CD14-positive monocyte (primary cell): Measurements from ENCODE around the gene CPED1. TPM values are rescaled to one million over a fixed set of nuclear protein-coding genes. Genes with fewer than 3 reads are reported as not detected.
"Not testable (repeated sequence)": the region's sequence is repeated elsewhere in the genome, so short reads cannot be mapped to it uniquely, and the experiment has no call there.

Source experiments
- DNase-seq, 3 donors: peaks; one replicate each; pipeline ENCODE4 v3.0.0-alpha.2; 2011 to 2022
- H2AFZ ChIP-seq: 2 replicates; pipeline ENCODE4 v1.6.0; 2012; ENCODE audit warnings: mild to moderate bottlenecking, low read depth, low read length, inconsistent platforms; ENCODE audit not compliant: insufficient read depth, poor library complexity, severe bottlenecking
- H3K27ac ChIP-seq, 2 donors: 1 replicate in 1 of 2; 2 replicates in 1 of 2; pipeline ENCODE4 v1.5.1; 2012 to 2013; ENCODE audit warnings: low read length in 2 of 2, control low read depth in 1 of 2, inconsistent platforms in 1 of 2, low read depth in 1 of 2, mild to moderate bottlenecking in 1 of 2
- H3K27me3 ChIP-seq, 2 donors: one replicate each; pipeline versions ENCODE4 v1.6.0 to v1.6.1; 2011 to 2013; ENCODE audit warnings: low read length in 2 of 2; ENCODE audit not compliant: control insufficient read depth in 2 of 2, insufficient read depth in 2 of 2
- H3K36me3 ChIP-seq, 2 donors: replicated peaks in 1 of 2; 1 replicate in 1 of 2; 2 replicates in 1 of 2; pipeline versions ENCODE4 v1.5.1 to v1.6.1; 2012 to 2013; ENCODE audit warnings: low read length in 2 of 2, control low read depth in 1 of 2, inconsistent platforms in 1 of 2, mild to moderate bottlenecking in 1 of 2; ENCODE audit not compliant: insufficient read depth in 2 of 2, control insufficient read depth in 1 of 2
- H3K4me1 ChIP-seq, 2 donors: 1 replicate in 1 of 2; 2 replicates in 1 of 2; pipeline versions ENCODE4 v1.5.1 to v1.6.1; 2012 to 2013; ENCODE audit warnings: low read length in 2 of 2, control low read depth in 1 of 2, inconsistent platforms in 1 of 2, mild to moderate bottlenecking in 1 of 2, moderate library complexity in 1 of 2; ENCODE audit not compliant: insufficient read depth in 2 of 2, control insufficient read depth in 1 of 2
- H3K4me2 ChIP-seq: replicated peaks from 2 replicates; pipeline ENCODE3; 2012; ENCODE audit warnings: low read length, moderate library complexity, mild to moderate bottlenecking; ENCODE audit not compliant: poor library complexity, severe bottlenecking; ENCODE audit errors: extremely low read depth
- H3K4me3 ChIP-seq, 3 experiments: fragments of 200-600 bp in 1 of 3; sonication (generic) in 1 of 3; replicated peaks in 1 of 3; 1 replicate in 2 of 3; 2 replicates in 1 of 3; pipeline ENCODE4 v1.5.1; 2011 to 2013; ENCODE audit warnings: low read length in 3 of 3, mild to moderate bottlenecking in 3 of 3, control low read depth in 2 of 3, low read depth in 2 of 3, inconsistent platforms in 1 of 3, moderate library complexity in 1 of 3
- H3K79me2 ChIP-seq: 2 replicates; pipeline ENCODE4 v1.6.0; 2012; ENCODE audit warnings: mild to moderate bottlenecking, control low read depth, inconsistent platforms, low read length, moderate library complexity; ENCODE audit not compliant: insufficient read depth
- H3K9ac ChIP-seq: 2 replicates; pipeline ENCODE4 v1.6.0; 2017; ENCODE audit warnings: low read length, mild to moderate bottlenecking; ENCODE audit not compliant: insufficient read depth, poor library complexity, severe bottlenecking
- H3K9me3 ChIP-seq, 2 donors: replicated peaks in 1 of 2; 1 replicate in 1 of 2; 2 replicates in 1 of 2; pipeline versions ENCODE4 v1.5.1 to v1.6.1; 2012 to 2013; ENCODE audit warnings: low read length in 2 of 2, control low read depth in 1 of 2; ENCODE audit not compliant: control insufficient read depth in 1 of 2, insufficient read depth in 1 of 2
- H4K20me1 ChIP-seq: 2 replicates; pipeline ENCODE4 v1.6.0; 2012; ENCODE audit warnings: mild to moderate bottlenecking, low read length, control low read depth, moderate library complexity; ENCODE audit not compliant: insufficient read depth
- H3K27ac Mint-ChIP-seq, 7 donors: one replicate each; pipeline ENCODE4 v1.8.0; 2020; ENCODE audit warnings: mild to moderate bottlenecking in 7 of 7, mixed read lengths in 7 of 7, moderate library complexity in 6 of 7, inconsistent platforms in 2 of 7
- H3K27me3 Mint-ChIP-seq, 3 donors: one replicate each; pipeline ENCODE4 v1.8.0; 2021 to 2022; ENCODE audit warnings: low read depth in 3 of 3, mild to moderate bottlenecking in 3 of 3, mixed read lengths in 3 of 3, moderate library complexity in 3 of 3, inconsistent platforms in 1 of 3
- H3K36me3 Mint-ChIP-seq, 2 donors: one replicate each; pipeline ENCODE4 v1.8.0; 2020; ENCODE audit warnings: mixed read lengths in 2 of 2, inconsistent platforms in 1 of 2, mild to moderate bottlenecking in 1 of 2
- H3K4me1 Mint-ChIP-seq: one replicate; pipeline ENCODE4 v1.8.0; 2020; ENCODE audit warnings: mild to moderate bottlenecking, mixed read lengths
- H3K4me3 Mint-ChIP-seq, 2 donors: one replicate each; pipeline ENCODE4 v1.8.0; 2020; ENCODE audit warnings: mild to moderate bottlenecking in 2 of 2, mixed read lengths in 2 of 2, moderate library complexity in 1 of 2
- H3K9me3 Mint-ChIP-seq, 7 donors: one replicate each; pipeline ENCODE4 v1.8.0; 2020 to 2022; ENCODE audit warnings: mixed read lengths in 7 of 7, mild to moderate bottlenecking in 6 of 7, moderate library complexity in 6 of 7, inconsistent platforms in 2 of 7
- WGBS: methylation state at CpG from one replicate; pipeline ENCODE4 v1.1.5; 2013; ENCODE audit warnings: missing lambda C conversion rate; ENCODE audit not compliant: insufficient coverage; 5-methylcytosine and 5-hydroxymethylcytosine counted together
- intact Hi-C, 2 donors: fragments of 100-400 bp; cut with micrococcal nuclease; formaldehyde crosslinking; loops; one replicate each; pipeline versions ENCODE4 v1.15.0 to v1.15.1; 2023
- polyA plus RNA-seq, 3 donors: library from polyadenylated mRNA; depleted of rRNA in 1 of 3; unstranded in 2 of 3; stranded (reverse) in 1 of 3; fragments of 300-500 nt in 2 of 3; fragments of >200 nt in 1 of 3; fragmentation: Illumina TruSeq in 2 of 3; gene quantifications; 1 replicate in 2 of 3; 2 replicates in 1 of 3; pipeline ENCODE4 v1.2.3, GENCODE V29; 2012 to 2021
- TF ChIP-seq, protein P1 (sequence below): fragments of 200-600 bp; IDR thresholded peaks from one replicate; pipeline ENCODE4 v1.8.0; 2022; ENCODE audit warnings: antibody characterized with exemption, mild to moderate bottlenecking

Gene CPED1
- polyA plus RNA-seq, 3 donors = 9.8 to 30.0 (median 20.4) TPM

DNA sequence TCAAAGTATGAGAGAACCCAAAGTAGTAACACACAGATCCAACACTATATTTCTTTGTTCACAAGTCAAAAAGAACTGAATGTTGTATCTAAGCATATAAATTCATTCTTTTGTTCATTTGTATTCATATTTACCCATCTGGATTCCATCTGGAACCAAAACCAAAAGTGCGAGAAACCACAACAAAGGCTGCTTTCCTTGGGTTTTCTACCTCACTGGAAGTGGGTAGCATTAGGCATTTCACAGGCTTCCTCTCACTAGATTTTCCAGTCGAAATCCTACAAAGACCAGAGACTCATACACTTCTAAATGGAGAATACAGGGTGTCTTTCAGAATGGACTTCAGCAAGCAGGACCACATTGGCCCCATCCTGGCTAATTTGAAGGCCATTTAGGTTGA lies 230.5 kb downstream of the CPED1 start:
- Histone ChIP-seq H4K20me1 (no peaks in the 10 kb centered on the region), H2AFZ (no peak overlapping the region), H3K9ac (no peak overlapping the region), H3K9me3 (no peaks in the 10 kb centered on the region), H3K4me1 (no peaks in the 10 kb centered on the region), H3K79me2 (no peaks in the 10 kb centered on the region), H3K4me2 (no peak overlapping the region), H3K27me3 (no peaks in the 10 kb centered on the region), H3K36me3 (no peaks in the 10 kb centered on the region), H3K4me3 (no peak overlapping the region), H3K27ac (no peak overlapping the region)
- Mint-ChIP-seq H3K9me3 (peaks cover 0 to 12% (median 6%) of the 10 kb centered on the region in 7 donors), H3K27ac (no peak overlapping the region), H3K4me3 (no peak overlapping the region), H3K36me3 (no peaks in the 10 kb centered on the region), H3K27me3 (no peaks in the 10 kb centered on the region), H3K4me1 (no peaks in the 10 kb centered on the region)
- TF ChIP-seq, protein P1, sequence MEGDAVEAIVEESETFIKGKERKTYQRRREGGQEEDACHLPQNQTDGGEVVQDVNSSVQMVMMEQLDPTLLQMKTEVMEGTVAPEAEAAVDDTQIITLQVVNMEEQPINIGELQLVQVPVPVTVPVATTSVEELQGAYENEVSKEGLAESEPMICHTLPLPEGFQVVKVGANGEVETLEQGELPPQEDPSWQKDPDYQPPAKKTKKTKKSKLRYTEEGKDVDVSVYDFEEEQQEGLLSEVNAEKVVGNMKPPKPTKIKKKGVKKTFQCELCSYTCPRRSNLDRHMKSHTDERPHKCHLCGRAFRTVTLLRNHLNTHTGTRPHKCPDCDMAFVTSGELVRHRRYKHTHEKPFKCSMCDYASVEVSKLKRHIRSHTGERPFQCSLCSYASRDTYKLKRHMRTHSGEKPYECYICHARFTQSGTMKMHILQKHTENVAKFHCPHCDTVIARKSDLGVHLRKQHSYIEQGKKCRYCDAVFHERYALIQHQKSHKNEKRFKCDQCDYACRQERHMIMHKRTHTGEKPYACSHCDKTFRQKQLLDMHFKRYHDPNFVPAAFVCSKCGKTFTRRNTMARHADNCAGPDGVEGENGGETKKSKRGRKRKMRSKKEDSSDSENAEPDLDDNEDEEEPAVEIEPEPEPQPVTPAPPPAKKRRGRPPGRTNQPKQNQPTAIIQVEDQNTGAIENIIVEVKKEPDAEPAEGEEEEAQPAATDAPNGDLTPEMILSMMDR = no peak
- 100% methylated on average over 1 of the region's 2 CpGs for WGBS
- intact Hi-C loops = no loop called here
- DNase-seq = no peak

DNA sequence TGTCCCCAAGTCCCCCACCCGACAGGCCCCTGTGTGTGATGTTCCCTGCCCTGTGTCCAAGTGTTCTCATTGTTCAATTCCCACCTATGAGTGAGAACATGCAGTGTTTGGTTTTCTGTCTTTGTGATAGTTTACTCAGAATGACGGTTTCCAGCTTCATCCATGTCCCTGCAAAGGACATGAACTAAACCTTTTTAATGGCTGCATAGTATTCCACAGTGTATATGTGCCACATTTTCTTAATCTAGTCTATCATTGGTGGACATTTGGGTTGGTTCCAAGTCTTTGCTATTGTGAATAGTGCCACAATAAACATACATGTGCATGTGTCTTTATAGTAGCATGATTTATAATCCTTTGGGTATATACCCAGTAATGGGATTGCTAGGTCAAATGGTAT lies 232.6 kb downstream of the CPED1 start:
- intact Hi-C loops, H3K27ac Mint-ChIP-seq, H3K4me1 Mint-ChIP-seq, H3K27me3 ChIP-seq, H3K4me3 ChIP-seq, DNase-seq, H3K4me1 ChIP-seq, H3K27ac ChIP-seq, H3K4me2 ChIP-seq, H3K27me3 Mint-ChIP-seq, H3K9me3 ChIP-seq, H3K36me3 ChIP-seq, H4K20me1 ChIP-seq, H3K9ac ChIP-seq, H3K79me2 ChIP-seq, H2AFZ ChIP-seq, H3K36me3 Mint-ChIP-seq, H3K4me3 Mint-ChIP-seq: not testable (repeated sequence)
- peaks cover 0 to 17% (median 8%) of the 10 kb centered on the region in 7 donors for H3K9me3 Mint-ChIP-seq
- WGBS = no CpG with 5 or more reads among the region's 2 CpGs
